H54 (cell line): ENCODE data around the gene CIART.
A peak's percentile ranks its signal among the peaks of the same experiment; 100 is the strongest.
"Not testable (repeated sequence)": the region's sequence is repeated elsewhere in the genome, so short reads cannot be mapped to it uniquely, and the experiment has no call there.

ENCODE experiments used
- DNase-seq: peaks from one replicate; pipeline ENCODE4 v3.0.0; 2011; ENCODE audit warnings: low spot score, mixed read lengths; ENCODE audit not compliant: insufficient read length
- FAIRE-seq: peaks from 3 replicates; lab custom pipeline; 2011; peaks lifted over from hg19 to GRCh38; lab: Jason Lieb, UNC
- POLR2A ChIP-seq: IDR thresholded peaks from 2 replicates; pipeline ENCODE4 v1.6.1; 2011; ENCODE audit warnings: low read depth, mild to moderate bottlenecking, low read length

The CIART gene

GRCh38 chr1:150281758-150282557 is at the start of gene CIART:
TSS of gene CIART (plus strand) at chr1:150282554. CDS start at chr1:150283268, 714 bp downstream.
- DNase-seq (peak; percentile 86), FAIRE-seq (peak; percentile 83)
- TF ChIP-seq POLR2A = peak; percentile 42; the same call in 1 of the 2 replicates

GRCh38 chr1:150232921-150233320 is 49.4 kb upstream of the CIART start:
- FAIRE-seq, DNase-seq: not testable (repeated sequence)

GRCh38 chr1:150233359-150234308 is 48.7 kb upstream of the CIART start:
- DNase-seq (no peak), FAIRE-seq (no peak)
- TF ChIP-seq POLR2A = no peak

GRCh38 chr1:150234309-150234565 is 48.1 kb upstream of the CIART start:
- FAIRE-seq (no peak), DNase-seq (no peak)
- TF ChIP-seq POLR2A = no peak

GRCh38 chr1:150234566-150235293 is 47.6 kb upstream of the CIART start:
- DNase-seq (peak; percentile 70), FAIRE-seq (no peak)
- TF ChIP-seq POLR2A = peak; percentile 79

- no peak for TF ChIP-seq POLR2A
- no peak for DNase-seq
- no peak for FAIRE-seq
Observed at GRCh38 chr1:150235294-150235851, 47.0 kb upstream of the CIART start.

- DNase-seq (peak; percentile 93), FAIRE-seq (peak; percentile 60)
- peak; percentile 96 for TF ChIP-seq POLR2A
Observed at GRCh38 chr1:150235852-150236613, 46.3 kb upstream of the CIART start, which contains the start of gene ANP32E. TSS of gene ANP32E (minus strand) at chr1:150236112. CDS start at chr1:150235786, 326 bp downstream.

GRCh38 chr1:150236614-150237100 is 45.7 kb upstream of the CIART start:
- FAIRE-seq = no peak

GRCh38 chr1:150237176-150237575 is 45.2 kb upstream of the CIART start:
- DNase-seq, FAIRE-seq: not testable (repeated sequence)

More at GRCh38 chr1:150236614-150237100, 45.7 kb upstream of the CIART start:
- TF ChIP-seq POLR2A = no peak
- no peak for DNase-seq

- DNase-seq (no peak), FAIRE-seq (no peak)
- TF ChIP-seq POLR2A = no peak
Observed at GRCh38 chr1:150237746-150238145, 44.6 kb upstream of the CIART start.

- DNase-seq (no peak), FAIRE-seq (no peak)
- TF ChIP-seq POLR2A = no peak
Observed at GRCh38 chr1:150243003-150243402, 39.4 kb upstream of the CIART start.

- no peak for TF ChIP-seq POLR2A
- DNase-seq (no peak), FAIRE-seq (no peak)
Observed at GRCh38 chr1:150249936-150250335, 32.4 kb upstream of the CIART start.
